ENCODE results near the gene EPO. TPM values are rescaled to one million over a fixed set of nuclear protein-coding genes. Genes with fewer than 3 reads are reported as not detected.

The EPO gene
- polyA plus RNA-seq, 2 of the 4 experiments (the other 2 are of a cell fraction) = not detected

DNA sequence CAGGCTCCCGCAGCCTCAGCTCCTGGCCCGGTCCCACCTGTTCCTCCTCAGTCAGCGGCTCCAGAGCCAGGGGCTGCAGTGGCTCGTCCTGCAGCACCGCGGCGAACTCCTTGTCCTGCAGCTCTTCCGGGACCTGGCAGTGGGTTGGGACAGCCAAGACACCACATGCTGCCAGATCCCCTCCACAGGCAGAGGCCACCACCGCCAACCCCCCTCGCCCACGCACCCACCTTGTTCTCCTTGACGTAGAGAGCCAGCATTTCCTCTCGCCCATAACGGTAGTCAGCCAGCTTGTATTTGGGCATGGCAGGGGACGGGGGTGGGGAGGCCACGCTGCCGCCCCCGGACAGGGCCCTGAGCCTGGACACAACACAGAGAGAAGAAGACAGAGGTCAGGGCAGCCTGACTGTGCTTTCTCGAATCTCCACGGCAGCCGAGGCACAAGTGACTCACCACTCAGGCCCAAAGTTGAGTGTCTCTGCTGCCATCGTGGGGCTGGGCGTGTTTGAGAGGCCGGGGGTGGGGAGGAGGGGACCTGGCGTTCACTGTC, 32.4 kb upstream of the EPO start:
- H3K27ac ChIP-seq = no peak overlapping the region
- no peak overlapping the region for H3K4me3 ChIP-seq
- peaks cover 19% of the 10 kb centered on the region for H3K4me1 ChIP-seq
- ChIA-PET POLR2A (no interaction called here), CTCF (interaction anchor here (7.0 to 10.6 kb wide), 3 partner anchors 11 to 56 kb away, joined by 72 to 158 read pairs (median 142); partner anchors contain the start of gene POP7)
- ATAC-seq (no peak), FAIRE-seq (no peak), DNase-seq (ENCODE audit: low read depth in 1 of 2, low spot score in 1 of 2) (no peak)
- H3K9me3 ChIP-seq = no peaks in the 10 kb centered on the region
- no peak overlapping the region for H3K4me2 ChIP-seq
- TF ChIP-seq CHD2 (IDR thresholded peaks at IDR 0.05; ENCODE audit: low read length, partially characterized antibody) = no peak
- TF ChIP-seq MAFK (IDR thresholded peaks at IDR 0.05; ENCODE audit: partially characterized antibody) = no peak
- TF ChIP-seq SMC3 (IDR thresholded peaks at IDR 0.05) = no peak
- TF ChIP-seq POLR2AphosphoS2 (conservative IDR thresholded peaks at IDR 0.05; ENCODE audit: low read length) = no peak
- no peak for TF ChIP-seq ZSCAN20 (CRISPR knock-in tag; IDR thresholded peaks at IDR 0.05)
- WGBS (ENCODE audit: missing lambda C conversion rate) = 87% methylated on average over 17 of the region's 25 CpGs

DNA sequence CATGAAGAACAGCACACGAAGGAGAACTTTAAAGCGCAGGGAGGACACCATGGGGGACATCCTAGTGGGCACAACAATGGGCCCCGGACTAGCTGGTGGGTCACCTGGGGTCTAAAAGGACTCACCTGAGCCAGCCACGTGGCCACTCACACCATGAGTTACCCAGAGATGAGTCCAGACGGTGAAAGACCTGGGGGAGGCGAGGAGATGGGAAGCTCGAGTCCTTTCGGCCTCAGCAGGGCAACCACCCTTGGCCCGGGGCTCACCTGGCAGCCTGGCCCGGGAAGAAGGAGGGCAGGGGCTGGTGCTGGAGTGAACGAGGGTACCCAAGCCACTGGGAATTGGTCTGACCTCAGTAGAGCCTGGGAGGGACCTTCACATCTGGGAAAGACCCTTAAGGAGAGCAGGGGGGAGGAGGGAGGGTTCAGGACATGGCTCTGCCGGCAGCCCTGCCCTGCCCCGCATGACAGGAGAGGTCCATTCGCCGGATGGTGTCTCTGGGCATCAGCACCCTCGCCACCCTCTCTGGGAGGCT, 31.9 kb upstream of the EPO start:
- Histone ChIP-seq H3K9me3 (no peaks in the 10 kb centered on the region), H3K27ac (no peak overlapping the region), H3K4me3 (no peak overlapping the region), H3K4me2 (no peak overlapping the region), H3K4me1 (peaks cover 21% of the 10 kb centered on the region)
- WGBS (ENCODE audit: missing lambda C conversion rate) = 87% methylated on average over 16 of the region's 16 CpGs
- TF ChIP-seq SMC3 (IDR thresholded peaks at IDR 0.05) = no peak
- no peak for TF ChIP-seq ZSCAN20 (CRISPR knock-in tag; IDR thresholded peaks at IDR 0.05)
- no peak for TF ChIP-seq KDM1A (IDR thresholded peaks at IDR 0.05; ENCODE audit: low read depth)
- FAIRE-seq = no peak
- CTCF ChIA-PET = interaction anchor here (1.5 to 10.6 kb wide), 4 partner anchors 12 to 129 kb away, joined by 4 to 158 read pairs (median 107); partner anchors contain the start of gene POP7
- ATAC-seq = no peak
- POLR2A ChIA-PET = no interaction called here
- no peak for DNase-seq (ENCODE audit: low read depth in 1 of 2, low spot score in 1 of 2)

DNA sequence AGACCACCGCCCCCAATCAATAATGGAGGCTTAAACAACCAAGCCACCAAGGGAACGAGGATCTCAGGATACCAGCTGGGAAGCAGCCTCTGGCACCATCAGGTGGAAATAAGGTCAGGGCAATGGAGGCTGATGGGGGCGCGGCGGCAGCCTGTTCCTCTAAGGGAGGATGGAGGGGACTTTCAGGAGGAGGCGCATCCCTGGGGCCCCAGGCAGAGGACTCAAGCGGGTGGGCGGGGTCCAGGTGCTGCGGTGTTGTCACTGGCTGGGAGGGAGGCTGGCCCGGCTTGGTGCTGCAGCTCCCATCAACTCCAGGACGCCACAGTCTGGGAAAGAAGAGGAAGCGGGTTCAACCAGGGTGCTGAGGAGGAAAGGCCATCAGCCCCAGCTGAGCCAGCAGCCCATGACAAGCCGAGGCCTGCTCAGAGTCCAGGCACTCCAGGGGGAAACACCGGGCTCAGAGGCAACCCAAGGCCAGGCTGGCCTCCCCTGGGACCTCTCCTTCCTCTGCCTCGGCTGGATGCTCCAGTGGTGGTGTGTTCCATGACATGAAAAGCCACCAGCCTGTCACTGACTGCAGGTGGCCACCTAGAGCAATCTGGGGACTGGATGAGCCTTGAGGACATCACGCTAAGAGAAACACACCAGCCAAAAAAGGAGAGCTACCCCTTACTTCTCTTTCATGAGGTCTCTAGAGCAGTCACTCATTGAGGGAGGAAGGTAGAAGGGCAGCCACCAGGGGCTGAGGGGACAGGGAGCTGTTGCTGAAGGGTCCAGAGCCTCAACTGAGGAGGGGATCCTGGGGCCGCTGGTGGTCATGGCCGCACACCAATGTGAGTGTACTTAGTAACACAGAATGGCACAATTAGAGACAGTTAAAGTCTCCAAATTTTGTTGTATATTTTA, 30.8 kb upstream of the EPO start:
- Histone ChIP-seq H3K4me3 (no peak overlapping the region), H3K9me3 (no peaks in the 10 kb centered on the region), H3K27ac (no peak overlapping the region), H3K4me1 (peaks cover 21% of the 10 kb centered on the region), H3K4me2 (no peak overlapping the region)
- TF ChIP-seq RFX5 (IDR thresholded peaks at IDR 0.05) (no peak), CHD2 (IDR thresholded peaks at IDR 0.05; ENCODE audit: low read length, partially characterized antibody) (no peak), POLR2AphosphoS2 (conservative IDR thresholded peaks at IDR 0.05; ENCODE audit: low read length) (no peak), CTCF (IDR thresholded peaks at IDR 0.05) (no peak), HDAC2 (IDR thresholded peaks at IDR 0.05) (no peak), FOXS1 (CRISPR knock-in tag; IDR thresholded peaks at IDR 0.05) (no peak)
- TF ChIP-seq, protein P1, sequence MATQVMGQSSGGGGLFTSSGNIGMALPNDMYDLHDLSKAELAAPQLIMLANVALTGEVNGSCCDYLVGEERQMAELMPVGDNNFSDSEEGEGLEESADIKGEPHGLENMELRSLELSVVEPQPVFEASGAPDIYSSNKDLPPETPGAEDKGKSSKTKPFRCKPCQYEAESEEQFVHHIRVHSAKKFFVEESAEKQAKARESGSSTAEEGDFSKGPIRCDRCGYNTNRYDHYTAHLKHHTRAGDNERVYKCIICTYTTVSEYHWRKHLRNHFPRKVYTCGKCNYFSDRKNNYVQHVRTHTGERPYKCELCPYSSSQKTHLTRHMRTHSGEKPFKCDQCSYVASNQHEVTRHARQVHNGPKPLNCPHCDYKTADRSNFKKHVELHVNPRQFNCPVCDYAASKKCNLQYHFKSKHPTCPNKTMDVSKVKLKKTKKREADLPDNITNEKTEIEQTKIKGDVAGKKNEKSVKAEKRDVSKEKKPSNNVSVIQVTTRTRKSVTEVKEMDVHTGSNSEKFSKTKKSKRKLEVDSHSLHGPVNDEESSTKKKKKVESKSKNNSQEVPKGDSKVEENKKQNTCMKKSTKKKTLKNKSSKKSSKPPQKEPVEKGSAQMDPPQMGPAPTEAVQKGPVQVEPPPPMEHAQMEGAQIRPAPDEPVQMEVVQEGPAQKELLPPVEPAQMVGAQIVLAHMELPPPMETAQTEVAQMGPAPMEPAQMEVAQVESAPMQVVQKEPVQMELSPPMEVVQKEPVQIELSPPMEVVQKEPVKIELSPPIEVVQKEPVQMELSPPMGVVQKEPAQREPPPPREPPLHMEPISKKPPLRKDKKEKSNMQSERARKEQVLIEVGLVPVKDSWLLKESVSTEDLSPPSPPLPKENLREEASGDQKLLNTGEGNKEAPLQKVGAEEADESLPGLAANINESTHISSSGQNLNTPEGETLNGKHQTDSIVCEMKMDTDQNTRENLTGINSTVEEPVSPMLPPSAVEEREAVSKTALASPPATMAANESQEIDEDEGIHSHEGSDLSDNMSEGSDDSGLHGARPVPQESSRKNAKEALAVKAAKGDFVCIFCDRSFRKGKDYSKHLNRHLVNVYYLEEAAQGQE (IDR thresholded peaks at IDR 0.05) = no peak
- TF ChIP-seq, protein P2, sequence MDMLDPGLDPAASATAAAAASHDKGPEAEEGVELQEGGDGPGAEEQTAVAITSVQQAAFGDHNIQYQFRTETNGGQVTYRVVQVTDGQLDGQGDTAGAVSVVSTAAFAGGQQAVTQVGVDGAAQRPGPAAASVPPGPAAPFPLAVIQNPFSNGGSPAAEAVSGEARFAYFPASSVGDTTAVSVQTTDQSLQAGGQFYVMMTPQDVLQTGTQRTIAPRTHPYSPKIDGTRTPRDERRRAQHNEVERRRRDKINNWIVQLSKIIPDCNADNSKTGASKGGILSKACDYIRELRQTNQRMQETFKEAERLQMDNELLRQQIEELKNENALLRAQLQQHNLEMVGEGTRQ (IDR thresholded peaks at IDR 0.05) = no peak
- ChIA-PET POLR2A (no interaction called here), CTCF (interaction anchor here (1.0 to 10.6 kb wide), 13 partner anchors 9 to 235 kb away, joined by 3 to 158 read pairs (median 4); partner anchors contain the start of genes POP7 and SLC12A9)
- DNase-seq (ENCODE audit: low read depth in 1 of 2, low spot score in 1 of 2) (no peak), ATAC-seq (no peak), FAIRE-seq (no peak)
- WGBS (ENCODE audit: missing lambda C conversion rate) = 89% methylated on average over 17 of the region's 18 CpGs

Measured in A549 (cell line).